Fibroblast of the aortic adventitia (primary cell): ENCODE measurements around the gene ANO10. TPM values are rescaled to one million over a fixed set of nuclear protein-coding genes. Genes with fewer than 3 reads are reported as not detected.

Source experiments
- DNase-seq: peaks from one replicate; pipeline ENCODE4 v3.0.0-alpha.2; 2010; ENCODE audit warnings: low read depth
- H3K4me3 ChIP-seq: 2 replicates; pipeline ENCODE4 v1.5.1; 2011; ENCODE audit warnings: low read depth, mild to moderate bottlenecking, control low read depth, low read length, moderate library complexity
- total RNA-seq: library from RNA; depleted of rRNA; stranded (reverse); fragments of >200 nt; gene quantifications from 2 replicates; pipeline ENCODE4 v1.2.3, GENCODE V29; 2012; ENCODE audit warnings: low replicate concordance
- TF ChIP-seq, protein P1 (sequence below): IDR thresholded peaks from 2 replicates; pipeline ENCODE4 v1.5.1; 2011; ENCODE audit warnings: mild to moderate bottlenecking, low read length, control low read depth, inconsistent platforms; ENCODE audit not compliant: insufficient read depth

ANO10 gene
- total RNA-seq, 1 donor = 46.4 TPM

DNA sequence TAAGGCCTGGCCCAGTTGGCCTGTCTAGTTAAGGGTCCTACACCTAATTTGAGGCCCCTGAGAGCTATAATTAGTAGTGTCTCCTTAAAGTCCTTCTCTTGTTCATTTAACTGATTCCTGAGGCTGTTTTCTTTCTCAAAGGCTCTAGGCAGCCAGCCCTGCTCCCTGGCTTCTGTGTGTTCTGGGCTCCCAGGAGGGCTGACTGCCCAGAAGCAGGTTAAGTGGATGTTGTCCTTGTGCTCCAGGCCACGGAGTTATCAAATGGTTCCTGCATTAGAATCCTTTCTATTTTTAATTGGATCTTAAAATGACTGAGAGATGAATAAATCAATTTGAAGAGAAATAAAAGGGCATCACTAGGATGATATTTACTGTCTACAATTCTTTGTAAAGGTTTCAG, 195.4 kb downstream of the ANO10 start:
- no peak overlapping the region for H3K4me3 ChIP-seq
- no peak for DNase-seq
- TF ChIP-seq, protein P1, sequence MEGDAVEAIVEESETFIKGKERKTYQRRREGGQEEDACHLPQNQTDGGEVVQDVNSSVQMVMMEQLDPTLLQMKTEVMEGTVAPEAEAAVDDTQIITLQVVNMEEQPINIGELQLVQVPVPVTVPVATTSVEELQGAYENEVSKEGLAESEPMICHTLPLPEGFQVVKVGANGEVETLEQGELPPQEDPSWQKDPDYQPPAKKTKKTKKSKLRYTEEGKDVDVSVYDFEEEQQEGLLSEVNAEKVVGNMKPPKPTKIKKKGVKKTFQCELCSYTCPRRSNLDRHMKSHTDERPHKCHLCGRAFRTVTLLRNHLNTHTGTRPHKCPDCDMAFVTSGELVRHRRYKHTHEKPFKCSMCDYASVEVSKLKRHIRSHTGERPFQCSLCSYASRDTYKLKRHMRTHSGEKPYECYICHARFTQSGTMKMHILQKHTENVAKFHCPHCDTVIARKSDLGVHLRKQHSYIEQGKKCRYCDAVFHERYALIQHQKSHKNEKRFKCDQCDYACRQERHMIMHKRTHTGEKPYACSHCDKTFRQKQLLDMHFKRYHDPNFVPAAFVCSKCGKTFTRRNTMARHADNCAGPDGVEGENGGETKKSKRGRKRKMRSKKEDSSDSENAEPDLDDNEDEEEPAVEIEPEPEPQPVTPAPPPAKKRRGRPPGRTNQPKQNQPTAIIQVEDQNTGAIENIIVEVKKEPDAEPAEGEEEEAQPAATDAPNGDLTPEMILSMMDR = no peak

DNA sequence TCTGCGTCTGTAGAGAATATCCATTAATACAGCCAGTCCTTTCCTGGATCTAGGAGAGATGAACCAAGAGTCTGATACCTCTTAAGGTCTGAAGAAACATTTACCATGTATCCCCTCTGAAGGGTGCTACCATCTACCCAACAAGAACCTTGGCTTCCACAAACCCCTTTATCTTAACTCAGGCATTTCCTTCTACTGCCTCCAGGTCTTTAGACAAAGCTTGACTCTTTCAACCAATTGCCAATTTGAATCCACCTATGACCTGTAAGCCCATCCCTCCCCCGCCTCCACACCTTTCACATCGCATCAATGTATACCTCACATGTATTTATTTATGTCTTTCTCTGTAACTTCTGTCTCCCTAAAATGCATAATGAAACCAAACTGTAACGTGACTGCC, 196.0 kb downstream of the ANO10 start:
- no peak for DNase-seq
- no peak overlapping the region for H3K4me3 ChIP-seq
- TF ChIP-seq, protein P1 = no peak

DNA sequence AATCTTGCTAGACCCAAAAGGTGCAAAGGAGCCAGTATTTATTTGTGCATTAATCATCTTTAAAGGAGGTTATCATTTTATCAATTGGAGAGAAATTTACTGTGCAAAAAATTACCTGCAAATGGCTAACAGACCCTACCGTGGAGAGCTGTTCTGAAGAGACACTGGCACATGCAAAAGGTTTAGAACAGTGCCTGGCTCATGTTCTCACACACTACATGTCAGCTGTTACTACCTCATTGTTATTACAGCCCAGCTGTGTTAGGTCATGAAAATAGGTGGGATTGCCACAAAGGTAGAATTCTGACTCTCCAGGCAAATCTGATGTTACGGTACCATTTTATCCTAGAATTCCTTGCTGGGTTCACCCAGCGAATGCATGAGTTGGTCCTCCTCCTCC, 198.2 kb downstream of the ANO10 start:
- DNase-seq = no peak
- no peak overlapping the region for H3K4me3 ChIP-seq
- TF ChIP-seq, protein P1 = no peak

DNA sequence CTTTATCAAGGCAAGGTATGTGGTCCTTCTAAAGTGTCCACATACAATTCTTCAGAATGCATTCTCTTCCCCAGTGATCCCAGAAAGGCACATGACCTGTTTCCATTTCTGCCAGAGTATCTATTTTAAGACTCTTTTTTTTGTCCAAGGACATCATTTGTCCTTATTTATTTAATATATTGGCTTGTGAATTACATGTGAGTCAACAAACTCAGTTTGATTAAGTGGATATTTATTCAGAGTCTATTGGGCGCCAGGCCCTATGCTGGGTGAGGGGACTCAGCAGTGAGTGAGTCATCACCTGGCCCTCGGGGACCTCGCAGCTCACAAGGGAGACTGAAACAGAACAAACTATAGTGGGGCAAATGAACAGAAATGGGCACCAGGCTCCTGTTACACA, 198.7 kb downstream of the ANO10 start:
- DNase-seq = peak; percentile 56
- H3K4me3 ChIP-seq = no peak overlapping the region
- TF ChIP-seq, protein P1 = no peak

DNA sequence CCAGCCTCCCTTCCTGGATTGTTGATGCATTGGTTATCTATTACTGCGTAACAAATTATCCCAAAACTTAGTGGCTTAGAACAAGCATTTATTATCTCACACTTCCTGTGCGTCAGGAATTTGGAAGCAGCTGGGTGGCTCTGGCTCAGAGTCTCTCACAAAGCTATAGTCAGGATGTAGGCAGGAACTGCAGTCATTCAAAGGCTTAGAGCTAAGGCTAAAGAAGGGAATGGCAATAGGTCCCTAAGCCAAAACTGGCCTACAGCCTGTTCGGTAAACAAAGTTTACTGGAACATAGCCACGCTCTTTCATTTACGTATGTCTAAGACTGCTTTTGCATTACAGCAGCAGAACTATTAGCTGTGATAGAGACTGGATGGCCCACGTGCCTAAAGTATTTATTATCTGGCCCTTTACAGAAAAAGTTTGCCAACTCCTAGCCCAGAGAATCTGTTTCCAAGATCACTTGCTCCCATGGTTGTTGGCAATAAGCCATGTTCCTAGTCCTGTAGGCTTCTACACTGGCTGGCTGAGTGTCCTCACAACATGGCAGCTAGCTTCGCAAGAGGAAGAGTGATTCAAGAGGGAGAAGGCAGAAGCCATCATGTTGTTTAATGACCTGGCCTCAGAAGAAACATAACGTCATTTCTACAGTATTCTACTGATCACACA, 203.1 kb downstream of the ANO10 start:
- no peak overlapping the region for H3K4me3 ChIP-seq
- TF ChIP-seq, protein P1 = no peak
- DNase-seq = peak; percentile 71

DNA sequence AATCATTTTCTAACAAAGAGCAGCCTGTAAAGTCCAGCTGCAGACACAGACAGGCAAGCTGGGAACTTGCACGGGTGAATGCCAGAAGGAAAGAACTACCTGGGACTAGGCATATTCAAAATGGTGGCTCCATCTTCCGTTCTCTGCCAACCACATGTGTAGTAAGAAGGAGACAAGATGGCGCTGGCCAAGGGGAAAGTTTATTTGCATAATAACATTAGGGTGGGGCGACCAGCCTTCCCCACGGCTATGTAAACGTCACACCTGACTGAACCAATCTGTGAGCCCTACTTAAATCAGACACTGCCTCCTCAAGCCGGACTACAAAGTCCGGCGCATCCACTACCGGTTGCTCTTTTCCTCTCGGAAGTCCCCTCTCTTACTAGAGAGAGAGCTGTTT, 204.7 kb downstream of the ANO10 start:
- no peak for DNase-seq
- H3K4me3 ChIP-seq = no peak overlapping the region
- TF ChIP-seq, protein P1 = no peak

DNA sequence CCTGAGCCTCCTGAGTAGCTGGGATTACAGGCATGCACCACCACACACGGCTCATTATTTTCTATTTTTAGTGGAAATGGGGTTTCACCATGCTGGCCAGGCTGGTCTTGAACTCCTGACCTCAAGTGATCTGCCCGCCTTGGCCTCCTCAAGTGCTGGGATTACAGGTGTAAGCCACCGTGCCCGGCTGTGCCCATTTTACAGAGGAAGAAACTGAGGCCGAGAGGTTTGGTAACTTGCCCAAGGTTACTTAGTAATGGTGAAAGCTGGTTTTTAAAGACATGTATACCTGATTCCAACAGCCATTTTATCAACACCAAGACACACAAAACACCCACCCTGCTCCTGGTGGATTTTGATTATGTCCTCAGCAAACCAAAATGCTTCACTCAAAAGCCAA, 206.7 kb downstream of the ANO10 start:
- no peak overlapping the region for H3K4me3 ChIP-seq
- DNase-seq = no peak
- TF ChIP-seq, protein P1 = no peak
